Endothelial cell (in vitro differentiated cells): ENCODE results near the gene RING1. TPM values are rescaled to one million over a fixed set of nuclear protein-coding genes. Genes with fewer than 3 reads are reported as not detected.
A peak's percentile ranks its signal among the peaks of the same experiment; 100 is the strongest.

Experiments used
- DNase-seq: peaks from one replicate; pipeline ENCODE4 v3.0.0; 2021; ENCODE audit warnings: low spot score
- H3K27ac Mint-ChIP-seq: one replicate; pipeline ENCODE4 v1.8.0; 2021; ENCODE audit warnings: mixed read lengths, inconsistent platforms; ENCODE audit not compliant: unreplicated experiment
- H3K27me3 Mint-ChIP-seq: one replicate; pipeline ENCODE4 v1.8.0; 2021; ENCODE audit warnings: mild to moderate bottlenecking, moderate library complexity, mixed read lengths, inconsistent platforms; ENCODE audit not compliant: unreplicated experiment
- H3K36me3 Mint-ChIP-seq: one replicate; pipeline ENCODE4 v1.8.0; 2021; ENCODE audit warnings: mild to moderate bottlenecking, low read depth, mixed read lengths, inconsistent platforms; ENCODE audit not compliant: unreplicated experiment
- H3K4me1 Mint-ChIP-seq: one replicate; pipeline ENCODE4 v1.8.0; 2021; ENCODE audit warnings: mild to moderate bottlenecking, mixed read lengths, inconsistent platforms; ENCODE audit not compliant: unreplicated experiment
- H3K4me3 Mint-ChIP-seq: one replicate; pipeline ENCODE4 v1.8.0; 2021; ENCODE audit warnings: mild to moderate bottlenecking, mixed read lengths, inconsistent platforms; ENCODE audit not compliant: unreplicated experiment
- H3K9me3 Mint-ChIP-seq: one replicate; pipeline ENCODE4 v1.8.0; 2021; ENCODE audit warnings: mixed read lengths, inconsistent platforms; ENCODE audit not compliant: unreplicated experiment
- total RNA-seq: library from RNA; stranded (reverse); fragmentation: NEBNext Ultra II Directional; extraction: Animal tissue kit (Norgen Biotek cat#: 25700); gene quantifications from one replicate; pipeline ENCODE4 v1.2.1, GENCODE V29; 2021; ENCODE audit not compliant: unreplicated experiment
- TF ChIP-seq, protein P1 (sequence below): fragments of 200-600 bp; sonication (generic); IDR thresholded peaks from one replicate; pipeline ENCODE4 v1.5.0; 2021; ENCODE audit warnings: antibody characterized with exemption; ENCODE audit not compliant: unreplicated experiment

Gene RING1
- total RNA-seq, 1 donor from 2014 or later = 19.6 TPM

DNA sequence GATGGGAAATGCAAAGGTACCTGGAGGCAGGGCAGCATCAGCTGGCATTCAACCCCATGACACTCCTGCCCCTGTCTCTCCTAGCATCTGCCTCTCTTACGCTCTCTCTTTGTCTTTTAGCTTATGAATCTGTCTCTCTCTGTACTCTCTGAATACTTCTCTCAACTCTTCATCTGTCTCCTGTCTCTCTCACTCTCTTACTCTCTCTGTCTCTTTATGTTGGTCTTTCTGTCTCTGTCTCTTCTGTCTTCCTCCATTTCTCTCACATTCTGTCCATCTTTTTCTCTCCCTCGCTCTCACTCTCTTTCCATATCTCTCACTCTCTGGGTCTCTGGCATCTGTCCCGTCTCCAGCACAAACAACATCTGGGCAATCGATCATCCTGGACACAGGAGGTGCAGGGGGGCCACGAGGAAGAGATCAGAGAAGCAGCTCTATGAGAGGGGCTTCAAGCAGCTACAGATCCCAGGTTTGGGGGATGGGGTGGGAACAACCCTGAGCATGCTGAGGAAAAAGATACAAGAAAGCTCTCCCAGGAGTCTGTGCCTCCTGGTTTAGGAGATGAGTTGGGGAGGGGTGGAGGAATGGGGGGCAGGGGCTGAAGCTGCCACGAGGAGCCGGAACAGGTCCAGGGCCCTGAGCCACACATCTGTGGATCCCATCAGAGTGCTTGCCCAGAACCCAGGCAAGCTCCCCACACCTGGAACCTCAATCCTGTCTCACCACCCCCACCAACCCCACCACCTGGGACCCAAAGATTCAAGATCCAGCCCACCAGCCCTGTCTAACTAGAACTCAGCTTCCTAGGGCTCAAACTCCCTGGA lies 18.5 kb upstream of the RING1 start:
- TF ChIP-seq, protein P1, sequence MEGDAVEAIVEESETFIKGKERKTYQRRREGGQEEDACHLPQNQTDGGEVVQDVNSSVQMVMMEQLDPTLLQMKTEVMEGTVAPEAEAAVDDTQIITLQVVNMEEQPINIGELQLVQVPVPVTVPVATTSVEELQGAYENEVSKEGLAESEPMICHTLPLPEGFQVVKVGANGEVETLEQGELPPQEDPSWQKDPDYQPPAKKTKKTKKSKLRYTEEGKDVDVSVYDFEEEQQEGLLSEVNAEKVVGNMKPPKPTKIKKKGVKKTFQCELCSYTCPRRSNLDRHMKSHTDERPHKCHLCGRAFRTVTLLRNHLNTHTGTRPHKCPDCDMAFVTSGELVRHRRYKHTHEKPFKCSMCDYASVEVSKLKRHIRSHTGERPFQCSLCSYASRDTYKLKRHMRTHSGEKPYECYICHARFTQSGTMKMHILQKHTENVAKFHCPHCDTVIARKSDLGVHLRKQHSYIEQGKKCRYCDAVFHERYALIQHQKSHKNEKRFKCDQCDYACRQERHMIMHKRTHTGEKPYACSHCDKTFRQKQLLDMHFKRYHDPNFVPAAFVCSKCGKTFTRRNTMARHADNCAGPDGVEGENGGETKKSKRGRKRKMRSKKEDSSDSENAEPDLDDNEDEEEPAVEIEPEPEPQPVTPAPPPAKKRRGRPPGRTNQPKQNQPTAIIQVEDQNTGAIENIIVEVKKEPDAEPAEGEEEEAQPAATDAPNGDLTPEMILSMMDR = no peak
- Mint-ChIP-seq H3K36me3 (peaks cover 39% of the 10 kb centered on the region), H3K27me3 (peaks cover 12% of the 10 kb centered on the region), H3K9me3 (no peaks in the 10 kb centered on the region), H3K4me3 (peak overlapping the region; percentile 63), H3K4me1 (peaks cover 14% of the 10 kb centered on the region), H3K27ac (peak overlapping the region; percentile 0)
- DNase-seq = no peak

DNA sequence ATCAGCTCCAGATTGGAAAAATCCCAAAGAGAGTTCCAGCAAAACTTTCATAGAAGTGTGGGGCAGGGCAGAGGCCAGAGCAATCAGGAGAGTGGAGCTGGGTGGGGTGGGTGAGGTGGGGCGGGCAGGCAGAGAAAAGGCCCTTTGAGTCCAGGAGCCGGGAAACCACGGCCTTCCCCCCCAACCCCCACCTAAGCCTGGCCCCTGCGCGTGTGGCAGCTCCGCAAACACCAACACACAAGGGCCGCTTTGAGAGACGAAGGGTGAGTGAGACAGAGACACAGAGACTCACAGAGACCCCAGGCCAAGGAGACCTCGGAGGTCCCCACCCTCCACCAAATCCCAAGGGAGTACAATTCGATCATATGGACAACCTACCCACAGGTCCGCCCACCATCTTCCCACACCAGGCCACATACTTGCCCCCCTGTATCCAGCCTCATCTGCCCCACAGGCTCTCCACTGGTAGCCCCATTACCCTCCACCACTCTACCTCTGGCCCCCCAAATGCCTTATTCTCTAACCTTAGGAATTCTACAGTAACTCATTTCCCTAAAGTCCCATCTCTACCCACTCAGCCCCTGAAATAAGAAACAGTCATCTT lies 17.7 kb upstream of the RING1 start:
- Mint-ChIP-seq H3K27me3 (peaks cover 14% of the 10 kb centered on the region), H3K27ac (peak overlapping the region; percentile 5), H3K9me3 (no peaks in the 10 kb centered on the region), H3K4me3 (peak overlapping the region; percentile 82), H3K36me3 (peaks cover 46% of the 10 kb centered on the region), H3K4me1 (peaks cover 12% of the 10 kb centered on the region)
- no peak for DNase-seq
- TF ChIP-seq, protein P1 = no peak

DNA sequence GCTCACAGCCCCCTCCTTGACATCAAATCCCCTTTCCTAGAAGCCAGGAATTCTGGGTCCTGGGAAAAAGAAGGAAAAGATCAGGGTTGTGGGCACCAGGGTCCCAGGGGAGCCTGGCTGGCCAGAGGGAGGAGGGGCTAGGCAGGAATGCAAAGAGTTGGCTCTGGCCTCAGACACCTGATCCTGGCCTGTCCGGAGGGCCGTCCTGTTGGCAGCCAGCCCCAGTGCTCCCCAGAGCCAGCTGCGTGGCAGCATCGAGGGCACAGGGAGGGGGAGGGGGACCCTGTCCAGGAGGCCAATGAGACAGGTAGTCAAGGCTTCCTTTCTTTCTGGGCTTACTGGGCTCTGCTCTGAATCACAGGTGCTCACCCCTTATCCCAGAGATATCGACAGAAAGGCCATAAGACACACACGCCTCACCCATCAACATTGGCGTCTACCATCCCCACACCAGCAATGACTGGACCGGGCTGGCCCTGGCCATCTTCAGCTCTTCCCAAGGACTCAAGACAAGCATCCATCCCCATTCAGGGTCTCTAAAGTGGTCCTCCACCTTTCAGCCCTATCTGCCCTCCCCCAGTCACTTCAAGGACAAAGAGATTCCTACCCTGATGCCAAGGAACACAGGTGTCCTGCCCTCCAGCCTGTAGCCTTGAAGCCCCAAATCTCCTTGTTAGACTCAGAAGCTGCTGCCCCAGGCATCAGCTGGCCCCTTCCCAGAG lies 16.8 kb upstream of the RING1 start:
- H3K27me3 Mint-ChIP-seq = peaks cover 13% of the 10 kb centered on the region
- TF ChIP-seq, protein P1 = no peak
- H3K27ac Mint-ChIP-seq = no peak overlapping the region
- peaks cover 53% of the 10 kb centered on the region for H3K36me3 Mint-ChIP-seq
- no peak for DNase-seq
- peaks cover 11% of the 10 kb centered on the region for H3K4me1 Mint-ChIP-seq
- H3K9me3 Mint-ChIP-seq = no peaks in the 10 kb centered on the region
- peak overlapping the region; percentile 84 for H3K4me3 Mint-ChIP-seq

DNA sequence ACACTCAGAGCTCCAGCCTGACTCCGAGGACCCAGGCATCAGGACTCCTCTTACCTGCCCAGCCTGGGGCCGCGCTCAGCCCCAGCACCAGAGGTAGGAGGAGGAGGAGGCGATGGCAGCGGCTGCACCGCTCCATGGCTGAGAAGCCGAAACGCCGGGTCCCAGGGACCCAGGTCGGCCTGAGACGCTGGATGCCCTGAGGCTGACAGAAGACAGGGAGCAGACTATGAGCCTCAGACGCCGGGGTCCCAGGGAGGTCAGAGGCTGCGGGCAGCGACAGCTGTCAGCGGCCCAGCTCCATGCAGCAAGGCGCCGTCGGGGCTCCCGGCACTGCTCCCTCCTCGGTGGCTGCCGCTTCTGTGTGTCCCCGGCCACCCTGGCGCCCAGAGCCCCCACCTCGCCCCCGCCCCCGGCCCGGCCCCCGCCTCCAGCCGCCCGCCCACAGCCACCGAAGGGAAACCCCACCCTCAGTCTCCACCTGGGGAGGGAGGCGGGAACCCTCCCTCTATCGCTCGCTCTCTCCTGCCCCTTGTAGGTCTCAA lies 16.1 kb upstream of the RING1 start, which contains the start of gene COL11A2:
COL11A2 (minus strand) TSS at position 363 of the 542 bp plus-strand sequence; CDS start at position 136, 227 bp downstream.
- no peaks in the 10 kb centered on the region for H3K9me3 Mint-ChIP-seq

More for the DNA sequence above, 16.1 kb upstream of the RING1 start, which contains the start of gene COL11A2:
- no peak within 1 kb of the TSS for H3K27ac Mint-ChIP-seq
- DNase-seq = no peak
- peak within 1 kb of the TSS; percentile 84 for H3K4me3 Mint-ChIP-seq
- peaks cover 11% of the 10 kb centered on the region for H3K4me1 Mint-ChIP-seq
- peaks cover 13% of the 10 kb centered on the region for H3K27me3 Mint-ChIP-seq
- H3K36me3 Mint-ChIP-seq = peaks cover 51% of the 10 kb centered on the region
- TF ChIP-seq, protein P1 = no peak
